HCT116 (cell line): ENCODE data around the gene MCAM.

Experiments
- ATF3 ChIP-seq: IDR thresholded peaks from 2 replicates; pipeline ENCODE4 v1.6.1; 2012
- CBX3 ChIP-seq: IDR thresholded peaks from 2 replicates; pipeline ENCODE4 v1.6.1; 2012; ENCODE audit warnings: low read depth
- CTCF ChIP-seq, 3 experiments: fragments of 200-600 bp in 1 of 3; sonication (generic) in 1 of 3; IDR thresholded peaks in 2 of 3; conservative IDR thresholded peaks in 1 of 3; 2 replicates each; pipeline ENCODE4 v1.5.1; 2012 to 2017; ENCODE audit warnings: low read depth in 2 of 3, low read length in 2 of 3, antibody characterized with exemption in 1 of 3, borderline replicate concordance in 1 of 3, control low read depth in 1 of 3, mild to moderate bottlenecking in 1 of 3, mixed read lengths in 1 of 3, mixed run types in 1 of 3, moderate library complexity in 1 of 3; ENCODE audit not compliant: insufficient read depth in 1 of 3
- ELF1 ChIP-seq: IDR thresholded peaks from 2 replicates; pipeline ENCODE4 v1.6.1; 2012; ENCODE audit warnings: low read depth, borderline replicate concordance
- EZH2 ChIP-seq: fragments of 200-600 bp; sonication (generic); IDR thresholded peaks from 2 replicates; pipeline ENCODE4 v1.6.1; 2017; ENCODE audit warnings: antibody characterized with exemption, mixed run types
- MAX ChIP-seq: IDR thresholded peaks from 2 replicates; pipeline ENCODE4 v1.6.1; 2012
- POLR2A ChIP-seq: IDR thresholded peaks from 2 replicates; pipeline ENCODE4 v1.7.0; 2011; ENCODE audit warnings: borderline replicate concordance; ENCODE audit not compliant: insufficient read depth, insufficient read length; ENCODE audit errors: extremely low read depth
- POLR2AphosphoS5 ChIP-seq: IDR thresholded peaks from 2 replicates; pipeline ENCODE4 v1.6.1; 2011; ENCODE audit warnings: mild to moderate bottlenecking, low read depth, low read length, moderate library complexity
- RAD21 ChIP-seq: IDR thresholded peaks from 2 replicates; pipeline ENCODE4 v1.6.1; 2012; ENCODE audit warnings: low read depth, mild to moderate bottlenecking
- REST ChIP-seq: IDR thresholded peaks from 2 replicates; pipeline ENCODE4 v1.6.1; 2012; ENCODE audit warnings: low read depth
- SIN3A ChIP-seq: IDR thresholded peaks from 2 replicates; pipeline ENCODE4 v1.6.1; 2012; ENCODE audit warnings: low read depth
- SRF ChIP-seq: IDR thresholded peaks from 2 replicates; pipeline ENCODE4 v1.6.1; 2012; ENCODE audit warnings: low read depth
- ZBTB33 ChIP-seq: IDR thresholded peaks from 2 replicates; pipeline ENCODE4 v1.6.1; 2011; ENCODE audit warnings: mild to moderate bottlenecking, low read length, moderate library complexity; ENCODE audit not compliant: insufficient replicate concordance; ENCODE audit errors: extremely low read depth

GRCh38 chr11:119341222-119342022, 24.5 kb upstream of the MCAM start:
- no peak for TF ChIP-seq CTCF (IDR thresholded peaks at IDR 0.05 in 2 of 3, conservative IDR thresholded peaks at IDR 0.05 in 1 of 3; ENCODE audit: borderline replicate concordance in 1 of 3, insufficient read depth in 1 of 3, low read depth in 2 of 3, low read length in 2 of 3)
- TF ChIP-seq ZBTB33 = no peak
- no peak for TF ChIP-seq ATF3
- no peak for TF ChIP-seq RAD21
- no peak for TF ChIP-seq POLR2A
- no peak for TF ChIP-seq SRF
- TF ChIP-seq REST = no peak
- TF ChIP-seq EZH2 = no peak
- no peak for TF ChIP-seq MAX
- no peak for TF ChIP-seq CBX3
- no peak for TF ChIP-seq ELF1
- no peak for TF ChIP-seq POLR2AphosphoS5
- no peak for TF ChIP-seq SIN3A
